RWPE1 (cell line): ENCODE data around the gene TNFAIP8.

Experiments used
- CTCF ChIA-PET: fragments of 350-600 bp; sonication (Branson Sonifier 250); formaldehyde crosslinking; extraction: SDS; loops from one replicate; lab custom pipeline; 2021; lab: Yijun Ruan, JAX
- POLR2A ChIA-PET: fragments of 400-600 bp; formaldehyde crosslinking; extraction: SDS; loops from one replicate; lab custom pipeline; 2020; ENCODE audit warnings: antibody characterized with exemption; ENCODE audit not compliant: low non-redundant PET; lab: Yijun Ruan, JAX
- DNase-seq: peaks from one replicate; pipeline ENCODE4 v3.0.0; 2012; ENCODE audit warnings: low spot score
- H3K27ac ChIP-seq: fragments of 450-650 bp; 2 replicates; pipeline ENCODE4 v1.5.1; 2017
- CTCF ChIP-seq: fragments of 450-650 bp; conservative IDR thresholded peaks from 2 replicates; pipeline ENCODE4 v1.5.1; 2017; ENCODE audit warnings: low read depth, mild to moderate bottlenecking

TNFAIP8 gene

GRCh38 chr5:119324842-119325241 is 31.0 kb upstream of the TNFAIP8 start:
- ChIA-PET CTCF (interaction anchor here (0.5 kb wide), 1 partner anchor 31 kb away, joined by 3 read pairs; no protein-coding TSS in a partner anchor), POLR2A (interaction anchor here (0.6 to 1.1 kb wide), 3 partner anchors 8 to 86 kb away, joined by 4 to 14 read pairs (median 4); no protein-coding TSS in a partner anchor)
- DNase-seq = no peak
- no peak for TF ChIP-seq CTCF
- peak overlapping the region; percentile 63; the same call in 1 of the 2 replicates for H3K27ac ChIP-seq

- CTCF ChIA-PET = no interaction called here
- DNase-seq = no peak
- POLR2A ChIA-PET = no interaction called here
- no peak for TF ChIP-seq CTCF
- H3K27ac ChIP-seq = no peak overlapping the region
Observed at GRCh38 chr5:119327018-119327417, 28.8 kb upstream of the TNFAIP8 start.

- CTCF ChIA-PET = no interaction called here
Observed at GRCh38 chr5:119328753-119329602, 26.8 kb upstream of the TNFAIP8 start.

GRCh38 chr5:119329666-119330065 is 26.2 kb upstream of the TNFAIP8 start:
- no peak overlapping the region for H3K27ac ChIP-seq
- DNase-seq = no peak
- ChIA-PET CTCF (no interaction called here), POLR2A (no interaction called here)
- no peak for TF ChIP-seq CTCF

More at GRCh38 chr5:119328753-119329602, 26.8 kb upstream of the TNFAIP8 start:
- H3K27ac ChIP-seq = 0 out of 2 replicates have a peak overlapping the region, but pooled peaks have one; percentile 17
- no peak for TF ChIP-seq CTCF
- DNase-seq = no peak
- POLR2A ChIA-PET = no interaction called here

GRCh38 chr5:119330367-119331183 is 25.2 kb upstream of the TNFAIP8 start:
- ChIA-PET CTCF (interaction anchor here (0.6 to 0.9 kb wide), 2 partner anchors 9 to 139 kb away, joined by 3 read pairs; no protein-coding TSS in a partner anchor), POLR2A (interaction anchor here (0.6 kb wide), 1 partner anchor 91 kb away, joined by 3 read pairs; no protein-coding TSS in a partner anchor)
- DNase-seq = no peak
- H3K27ac ChIP-seq = no peak overlapping the region
- no peak for TF ChIP-seq CTCF
